LHCN-M2 (cell line): ENCODE data around the gene C1QTNF1. TPM values are rescaled to one million over a fixed set of nuclear protein-coding genes. Genes with fewer than 3 reads are reported as not detected.

Source experiments
- DNase-seq: peaks from one replicate; pipeline ENCODE4 v3.0.0-alpha.2; 2012; ENCODE audit warnings: low read depth
- total RNA-seq: library from RNA; depleted of rRNA; stranded (reverse); fragments of >200 nt; gene quantifications from 2 replicates; pipeline ENCODE4 v1.2.3, GENCODE V29; 2014

C1QTNF1 gene
- total RNA-seq, 1 experiment from 2014 or later, result 6.7 TPM

GRCh38 chr17:79078476-79079190 lies 54.7 kb downstream of the C1QTNF1 start:
- DNase-seq, result no peak

GRCh38 chr17:79079421-79080200 lies 55.6 kb downstream of the C1QTNF1 start:
- no peak for DNase-seq

GRCh38 chr17:79080349-79080748 lies 56.4 kb downstream of the C1QTNF1 start:
- no peak for DNase-seq

- DNase-seq, result no peak
These were observed 56.9 kb downstream of the C1QTNF1 start for GRCh38 chr17:79080761-79081290.

- DNase-seq, result no peak
These were observed 57.8 kb downstream of the C1QTNF1 start for GRCh38 chr17:79081571-79082276.

- DNase-seq, result peak; percentile 14
These were observed 58.6 kb downstream of the C1QTNF1 start for GRCh38 chr17:79082311-79083190.

- no peak for DNase-seq
These were observed 59.4 kb downstream of the C1QTNF1 start for GRCh38 chr17:79083191-79083971.

- DNase-seq, result no peak
These were observed 60.6 kb downstream of the C1QTNF1 start for GRCh38 chr17:79084291-79085153.

GRCh38 chr17:79085154-79085920 lies 61.4 kb downstream of the C1QTNF1 start:
- DNase-seq, result no peak

GRCh38 chr17:79085921-79086551 lies 62.1 kb downstream of the C1QTNF1 start:
- no peak for DNase-seq

- no peak for DNase-seq
These were observed 62.8 kb downstream of the C1QTNF1 start for GRCh38 chr17:79086609-79087427.

- peak; percentile 36 for DNase-seq
These were observed 63.6 kb downstream of the C1QTNF1 start for GRCh38 chr17:79087428-79088143.

GRCh38 chr17:79088247-79088996 lies 64.5 kb downstream of the C1QTNF1 start:
- no peak for DNase-seq

- DNase-seq, result no peak
These were observed 65.0 kb downstream of the C1QTNF1 start for GRCh38 chr17:79088997-79089328.

GRCh38 chr17:79089720-79090442 lies 65.9 kb downstream of the C1QTNF1 start:
- DNase-seq, result no peak
